ENCODE measurements around the gene CTRB2. TPM values are rescaled to one million over a fixed set of nuclear protein-coding genes. Genes with fewer than 3 reads are reported as not detected.
"Not testable (repeated sequence)": the region's sequence is repeated elsewhere in the genome, so short reads cannot be mapped to it uniquely, and the experiment has no call there.

Gene CTRB2
- total RNA-seq, 1 experiment from 2014 or later: not detected

GRCh38 chr16:75208861-75209505, 2.0 kb upstream of the CTRB2 start:
- DNase-seq (ENCODE audit: extremely low read depth, low read depth): no peak

- DNase-seq (ENCODE audit: extremely low read depth, low read depth): no peak
These were observed 1.4 kb upstream of the CTRB2 start for GRCh38 chr16:75208242-75208825.

GRCh38 chr16:75207831-75208230, 870 bp upstream of the CTRB2 start:
- DNase-seq (ENCODE audit: extremely low read depth, low read depth): no peak

- DNase-seq (ENCODE audit: extremely low read depth, low read depth): not testable (repeated sequence)
These were observed 806 bp downstream of the CTRB2 start for GRCh38 chr16:75205961-75206748.

GRCh38 chr16:75205438-75205837, 1.5 kb downstream of the CTRB2 start:
- DNase-seq (ENCODE audit: extremely low read depth, low read depth): not testable (repeated sequence)

GRCh38 chr16:75204905-75205304, 2.1 kb downstream of the CTRB2 start:
- not testable (repeated sequence) for DNase-seq (ENCODE audit: extremely low read depth, low read depth)

GRCh38 chr16:75204410-75204758, 2.6 kb downstream of the CTRB2 start:
- DNase-seq (ENCODE audit: extremely low read depth, low read depth): no peak

GRCh38 chr16:75203667-75204409, 3.1 kb downstream of the CTRB2 start:
- DNase-seq (ENCODE audit: extremely low read depth, low read depth): no peak

GRCh38 chr16:75203096-75203495, 3.9 kb downstream of the CTRB2 start:
- no peak for DNase-seq (ENCODE audit: extremely low read depth, low read depth)

GRCh38 chr16:75202069-75202590, 4.8 kb downstream of the CTRB2 start:
- DNase-seq (ENCODE audit: extremely low read depth, low read depth): no peak

GRCh38 chr16:75198135-75198600, 8.8 kb downstream of the CTRB2 start:
- DNase-seq (ENCODE audit: extremely low read depth, low read depth): no peak

GRCh38 chr16:75197522-75198134, 9.3 kb downstream of the CTRB2 start:
- DNase-seq (ENCODE audit: extremely low read depth, low read depth): no peak

GRCh38 chr16:75196836-75197235, 10.1 kb downstream of the CTRB2 start:
- DNase-seq (ENCODE audit: extremely low read depth, low read depth): no peak

GRCh38 chr16:75195811-75196790, 10.9 kb downstream of the CTRB2 start:
- DNase-seq (ENCODE audit: extremely low read depth, low read depth): no peak

GRCh38 chr16:75193730-75194444, 13.1 kb downstream of the CTRB2 start:
- DNase-seq (ENCODE audit: extremely low read depth, low read depth): no peak

GRCh38 chr16:75193265-75193650, 13.7 kb downstream of the CTRB2 start:
- no peak for DNase-seq (ENCODE audit: extremely low read depth, low read depth)

GRCh38 chr16:75192606-75193264, 14.2 kb downstream of the CTRB2 start:
- DNase-seq (ENCODE audit: extremely low read depth, low read depth): no peak

GRCh38 chr16:75189638-75190245, 17.2 kb downstream of the CTRB2 start:
- no peak for DNase-seq (ENCODE audit: extremely low read depth, low read depth)

Data from NCI-H460 (cell line).